Ovary (tissue), 9 donors: ENCODE data around the gene SH3RF3. TPM values are rescaled to one million over a fixed set of nuclear protein-coding genes. Genes with fewer than 3 reads are reported as not detected.

ENCODE experiments used
- DNase-seq, 5 donors: peaks; one replicate each; pipeline ENCODE4 v3.0.0-alpha.2; 2019 to 2020
- H3K27ac ChIP-seq, 2 donors: fragments of 200-600 bp; one replicate each; pipeline versions ENCODE4 v1.5.1 to v1.8.0; 2019 to 2022
- H3K27me3 ChIP-seq: fragments of 200-600 bp; one replicate; pipeline ENCODE4 v1.8.0; 2022
- H3K36me3 ChIP-seq: fragments of 200-600 bp; sonication (generic); one replicate; pipeline ENCODE4 v1.5.1; 2019
- H3K4me1 ChIP-seq: one replicate; pipeline ENCODE4 v1.8.1; 2013; ENCODE audit warnings: mild to moderate bottlenecking, moderate library complexity; ENCODE audit not compliant: insufficient read depth
- H3K4me3 ChIP-seq: fragments of 200-600 bp; sonication (generic); one replicate; pipeline ENCODE4 v1.5.1; 2017
- H3K9me3 ChIP-seq, 2 donors: fragments of 200-600 bp in 1 of 2; sonication (generic) in 1 of 2; one replicate each; pipeline versions ENCODE4 v1.5.1 to v1.8.1; 2013 to 2019; ENCODE audit warnings: mild to moderate bottlenecking in 1 of 2, moderate library complexity in 1 of 2
- CTCF ChIP-seq, 3 donors: fragments of 450-650 bp in 2 of 3; fragments of 200-600 bp in 1 of 3; IDR thresholded peaks; one replicate each; pipeline versions ENCODE4 v1.5.1 to v1.8.0; 2016 to 2022; ENCODE audit warnings: antibody characterized with exemption in 3 of 3, mild to moderate bottlenecking in 1 of 3
- EP300 ChIP-seq: sonication (generic); formaldehyde crosslinking; IDR thresholded peaks from one replicate; pipeline ENCODE4 v1.6.1; 2017; ENCODE audit warnings: antibody characterized with exemption
- POLR2A ChIP-seq: fragments of 450-650 bp; IDR thresholded peaks from one replicate; pipeline ENCODE4 v1.6.1; 2017; ENCODE audit warnings: antibody characterized with exemption, mild to moderate bottlenecking, moderate library complexity
- WGBS, 3 donors: extraction: QIAGEN DNeasy Blood & Tissue Kit in 1 of 3; methylation state at CpG; one replicate each; pipeline versions ENCODE4 v1.1.5 to v1.1.7; 2013 to 2017; 5-methylcytosine and 5-hydroxymethylcytosine counted together
- intact Hi-C, 4 donors: fragments of 100-400 bp; cut with DNase I; formaldehyde crosslinking; loops; one replicate each; pipeline versions ENCODE4 v1.11.0 to v1.15.1; 2022 to 2023
- polyA plus RNA-seq, 2 donors: library from polyadenylated mRNA; stranded (reverse); fragments of 200-250 nt in 1 of 2; fragments of 350-450 nt in 1 of 2; fragmentation: Illumina TruSeq in 1 of 2; extraction: RNeasy Lipid Tissue Mini Kit (QIAGEN cat#74804) in 1 of 2; gene quantifications; one replicate each; pipeline ENCODE4 v1.2.3, GENCODE V29; 2013 to 2014
- total RNA-seq, 7 donors: library from RNA; depleted of rRNA in 2 of 7; stranded (reverse); fragments of >200 nt in 2 of 7; fragmentation: NEBNext Ultra II Directional in 3 of 7; extraction: Animal tissue kit (Norgen Biotek cat#: 25700) in 3 of 7; gene quantifications; one replicate each; pipeline versions ENCODE4 v1.1.0 to v1.2.4, GENCODE V29; 2016 to 2023
- donor health status: DM: no; HTN: no; CAD: no; lungs with moderate emphysema.
- donor health status: DM: no; HTN: no; CAD: no.
- donor health status: Bipolar disorder and iron deficiency.
- donor health status: DM: yes; HTN: yes; CAD: no.
- donor health status: DM: no; HTN: no; CAD: no.
- donor health status: DM: yes; HTN: yes; CAD: no.

Gene SH3RF3
- total and polyA plus RNA-seq, 9 donors: 2.7 to 10.1 (median 4.5) TPM

- H3K27me3 ChIP-seq: no peaks in the 10 kb centered on the region
- intact Hi-C loops: no loop called here
- DNase-seq: no peak
- TF ChIP-seq POLR2A (no peak), EP300 (no peak), CTCF (IDR thresholded peaks at IDR 0.05) (no peak)
- H3K4me1 ChIP-seq: peaks cover 10% of the 10 kb centered on the region
- 29 to 53% (median 44%) methylated on average over 2 of the region's 2 CpGs for WGBS, 3 donors
- H3K27ac ChIP-seq: no peak overlapping the region
- H3K9me3 ChIP-seq: no peaks in the 10 kb centered on the region
- no peak overlapping the region for H3K4me3 ChIP-seq
- no peaks in the 10 kb centered on the region for H3K36me3 ChIP-seq
These were observed 136.4 kb downstream of the SH3RF3 start for GRCh38 chr2:109265369-109265768.

DNA sequence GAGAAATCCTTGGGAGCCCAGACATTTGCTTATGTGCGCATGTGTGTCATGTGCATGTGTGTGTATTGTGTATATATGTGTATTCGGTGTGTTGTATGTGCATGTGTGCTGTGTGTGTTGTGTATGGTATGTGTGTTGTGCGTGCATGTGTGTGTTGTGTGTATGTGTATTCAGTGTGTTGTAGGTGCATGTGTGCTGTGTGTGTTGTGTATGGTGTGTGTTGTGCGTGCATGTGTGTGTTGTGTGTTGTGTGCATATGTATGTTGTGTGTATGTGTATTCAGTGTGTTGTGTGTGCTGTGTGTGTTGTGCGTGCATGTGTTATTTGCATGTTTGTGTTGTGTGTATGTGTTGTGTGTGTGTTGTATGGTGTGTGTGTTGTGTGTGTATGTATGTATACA lies 136.9 kb downstream of the SH3RF3 start:
- 87 to 97% (median 96%) methylated on average over 5 of the region's 5 CpGs for WGBS, 3 donors
- no peaks in the 10 kb centered on the region for H3K27me3 ChIP-seq
- no peaks in the 10 kb centered on the region for H3K9me3 ChIP-seq
- H3K27ac ChIP-seq: no peak overlapping the region
- peaks cover 10% of the 10 kb centered on the region for H3K4me1 ChIP-seq
- no peak overlapping the region for H3K4me3 ChIP-seq
- intact Hi-C loops: no loop called here
- no peaks in the 10 kb centered on the region for H3K36me3 ChIP-seq
- TF ChIP-seq EP300 (no peak), POLR2A (no peak), CTCF (IDR thresholded peaks at IDR 0.05) (no peak)
- DNase-seq: no peak

DNA sequence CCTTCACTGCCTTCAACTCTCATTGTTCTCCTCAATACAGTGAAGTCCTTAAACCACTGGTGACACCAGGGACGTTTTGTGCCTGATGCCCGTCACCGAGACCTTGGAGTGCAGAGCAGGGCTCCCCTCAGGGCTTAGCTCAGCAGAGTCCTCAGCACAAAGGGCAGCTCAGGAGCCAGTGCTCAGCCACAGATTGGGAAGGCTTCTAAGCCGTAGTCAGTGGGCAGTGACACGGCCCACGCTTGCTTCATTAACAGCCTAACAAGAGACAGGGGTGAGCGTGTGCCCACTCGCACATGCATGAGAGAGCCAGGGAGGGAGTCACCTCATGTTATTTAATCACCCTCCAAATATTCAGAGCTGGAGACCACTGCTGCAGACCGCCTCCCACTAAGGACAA lies 137.5 kb downstream of the SH3RF3 start:
- H3K27ac ChIP-seq: no peak overlapping the region
- no peaks in the 10 kb centered on the region for H3K27me3 ChIP-seq
- WGBS, 3 donors: 93 to 96% (median 95%) methylated on average over 9 of the region's 9 CpGs
- no peak overlapping the region for H3K4me3 ChIP-seq
- intact Hi-C loops: no loop called here
- DNase-seq: no peak
- H3K4me1 ChIP-seq: peaks cover 10% of the 10 kb centered on the region
- H3K9me3 ChIP-seq: no peaks in the 10 kb centered on the region
- H3K36me3 ChIP-seq: no peaks in the 10 kb centered on the region
- no peak for TF ChIP-seq EP300
- no peak for TF ChIP-seq POLR2A
- TF ChIP-seq CTCF (IDR thresholded peaks at IDR 0.05): no peak

GRCh38 chr2:109266998-109267854 lies 138.2 kb downstream of the SH3RF3 start:
- Histone ChIP-seq H3K27ac (no peak overlapping the region), H3K4me3 (no peak overlapping the region), H3K9me3 (no peaks in the 10 kb centered on the region), H3K27me3 (no peaks in the 10 kb centered on the region), H3K4me1 (peaks cover 10% of the 10 kb centered on the region), H3K36me3 (no peaks in the 10 kb centered on the region)
- DNase-seq: no peak
- intact Hi-C loops: no loop called here
- TF ChIP-seq EP300: no peak
- no peak for TF ChIP-seq POLR2A
- TF ChIP-seq CTCF (IDR thresholded peaks at IDR 0.05): no peak
- WGBS, 3 donors: 79 to 84% (median 80%) methylated on average over 16 of the region's 16 CpGs
